Medulla oblongata (tissue), 1 donor: ENCODE results near the gene SELENOK.
"Not testable (repeated sequence)": the region's sequence is repeated elsewhere in the genome, so short reads cannot be mapped to it uniquely, and the experiment has no call there.

Experiments
- DNase-seq: peaks from one replicate; pipeline ENCODE4 v3.0.0-alpha.2; 2015; ENCODE audit errors: extremely low spot score

The SELENOK gene

DNA sequence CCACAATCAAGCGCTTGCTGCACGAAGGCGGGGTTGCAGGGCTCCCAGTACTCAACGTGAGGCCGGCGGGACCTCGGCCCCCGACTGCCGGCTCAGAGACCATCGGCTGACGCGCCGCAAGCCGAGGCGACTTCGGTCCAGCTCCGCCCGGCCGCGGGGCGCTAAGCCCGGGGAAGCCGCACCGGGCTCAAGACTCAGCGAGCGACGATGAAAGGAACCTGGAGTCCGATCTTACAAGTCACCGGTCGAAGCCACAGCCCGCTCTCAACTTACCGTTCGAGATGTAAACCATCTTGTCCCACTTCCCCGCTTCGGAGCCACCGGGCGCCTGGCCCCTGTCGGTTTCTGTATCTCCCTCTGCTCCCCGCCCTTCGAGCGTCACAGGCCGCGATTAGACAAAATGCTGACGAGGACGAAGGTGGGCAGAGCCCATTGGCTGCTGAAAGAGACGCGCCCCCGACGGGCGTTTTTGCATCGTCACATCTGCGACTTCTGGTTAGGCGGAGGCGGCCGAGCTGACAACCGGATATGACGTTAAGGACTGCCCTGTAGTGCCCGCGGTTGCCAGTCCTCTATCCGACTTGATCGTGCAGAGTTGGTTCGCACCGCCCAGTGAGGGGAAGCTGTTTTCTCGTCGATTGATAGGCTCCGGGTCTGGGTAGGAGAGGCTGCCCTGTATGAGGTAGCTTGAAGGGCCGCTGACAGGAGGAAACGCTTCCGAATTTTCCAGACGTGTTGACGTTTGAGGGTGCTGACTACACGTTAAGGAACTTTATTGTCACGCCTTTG lies at the start of gene SELENOK:
SELENOK (minus strand) TSS at position 363 of the 789 bp plus-strand sequence.
- DNase-seq, result peak; percentile 100

- DNase-seq, result no peak
These were observed 49.5 kb upstream of the SELENOK start for GRCh38 chr3:53941184-53941583.

GRCh38 chr3:53940623-53941022 lies 49.0 kb upstream of the SELENOK start:
- DNase-seq, result no peak

DNA sequence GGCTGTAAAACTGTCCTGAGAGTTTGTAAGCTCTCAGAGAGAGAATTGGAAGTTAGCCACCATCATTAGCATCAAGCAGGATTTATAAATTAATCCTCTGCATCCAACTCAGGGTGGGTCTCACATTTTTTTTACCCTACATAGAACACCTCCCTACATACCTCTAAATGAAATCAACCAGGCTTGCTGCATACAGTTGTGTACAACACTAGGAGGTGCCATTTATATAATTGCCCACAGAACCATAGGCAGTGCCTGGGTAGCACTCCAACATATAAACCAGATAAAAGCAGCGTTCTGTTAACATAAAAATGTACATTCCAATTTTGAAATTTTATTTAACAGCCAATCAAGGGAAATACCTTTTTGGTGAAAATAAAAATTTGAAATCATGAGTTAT lies 48.2 kb upstream of the SELENOK start:
- no peak for DNase-seq

- no peak for DNase-seq
These were observed 47.5 kb upstream of the SELENOK start for GRCh38 chr3:53939086-53939582.

- peak; percentile 70 for DNase-seq
These were observed 47.0 kb upstream of the SELENOK start for GRCh38 chr3:53938645-53939044.

GRCh38 chr3:53936347-53936746 lies 44.7 kb upstream of the SELENOK start:
- no peak for DNase-seq

- no peak for DNase-seq
These were observed 43.7 kb upstream of the SELENOK start for GRCh38 chr3:53935283-53935901.

DNA sequence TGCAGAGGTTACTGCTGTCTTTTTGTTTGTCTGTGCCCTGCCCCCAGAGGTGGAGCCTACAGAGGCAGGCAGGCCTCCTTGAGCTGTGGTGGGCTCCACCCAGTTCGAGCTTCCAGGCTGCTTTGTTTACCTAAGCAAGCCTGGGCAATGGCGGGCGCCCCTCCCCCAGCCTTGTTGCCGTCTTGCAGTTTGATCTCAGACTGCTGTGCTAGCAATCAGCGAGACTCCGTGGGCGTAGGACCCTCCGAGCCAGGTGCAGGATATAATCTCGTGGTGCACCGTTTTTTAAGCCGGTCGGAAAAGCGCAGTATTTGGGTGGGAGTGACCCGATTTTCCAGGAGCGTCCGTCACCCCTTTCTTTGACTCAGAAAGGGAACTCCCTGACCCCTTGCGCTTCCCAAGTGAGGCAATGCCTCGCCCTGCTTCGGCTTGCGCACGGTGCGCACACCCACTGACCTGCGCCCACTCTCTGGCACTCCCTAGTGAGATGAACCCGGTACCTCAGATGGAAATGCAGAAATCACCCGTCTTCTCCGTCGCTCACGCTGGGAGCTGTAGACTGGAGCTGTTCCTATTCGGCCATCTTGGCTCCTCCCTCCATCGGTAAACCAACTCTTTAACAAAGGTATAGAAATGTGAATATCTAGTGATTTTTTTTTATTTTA lies 35.7 kb upstream of the SELENOK start:
- not testable (repeated sequence) for DNase-seq

DNA sequence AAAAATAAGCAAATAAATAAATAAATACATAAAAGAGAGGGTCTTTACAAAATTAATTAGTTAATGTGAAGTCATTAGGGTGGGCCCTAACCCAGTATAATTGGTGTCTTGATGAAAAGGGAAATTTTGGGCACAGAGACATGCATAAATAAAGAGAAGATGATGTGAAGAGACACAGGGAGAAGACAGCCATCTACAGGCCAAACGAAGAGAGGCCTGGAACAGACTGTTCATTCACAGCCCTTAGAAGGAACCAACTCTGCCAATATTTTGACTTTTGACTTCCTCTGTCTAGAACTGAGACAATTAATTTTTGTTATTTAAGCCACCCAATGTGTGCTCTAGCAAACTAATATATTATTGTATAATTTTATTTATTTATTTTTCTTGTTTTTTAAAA lies 29.6 kb upstream of the SELENOK start:
- DNase-seq, result no peak

DNA sequence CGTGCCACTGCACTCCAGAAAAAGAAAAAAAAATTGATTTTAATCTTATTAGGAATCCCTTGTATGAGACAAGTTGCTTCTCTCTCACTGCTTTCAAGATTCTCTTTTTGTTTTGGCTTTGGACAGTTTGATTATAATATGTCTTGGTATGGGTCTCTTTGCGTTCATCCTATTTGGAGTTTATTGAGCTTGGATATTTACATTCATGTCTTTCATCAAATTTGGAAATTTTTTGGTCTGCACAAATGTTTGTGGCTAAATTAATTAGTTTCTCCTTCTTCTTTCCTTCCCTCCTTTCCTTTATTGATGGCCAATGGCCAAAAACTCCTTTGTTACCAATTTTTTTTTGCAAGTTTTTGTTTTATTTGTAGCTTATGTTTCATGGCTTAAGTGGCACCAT lies 28.1 kb upstream of the SELENOK start:
- no peak for DNase-seq

- DNase-seq, result no peak
These were observed 21.7 kb upstream of the SELENOK start for GRCh38 chr3:53913401-53913800.

DNA sequence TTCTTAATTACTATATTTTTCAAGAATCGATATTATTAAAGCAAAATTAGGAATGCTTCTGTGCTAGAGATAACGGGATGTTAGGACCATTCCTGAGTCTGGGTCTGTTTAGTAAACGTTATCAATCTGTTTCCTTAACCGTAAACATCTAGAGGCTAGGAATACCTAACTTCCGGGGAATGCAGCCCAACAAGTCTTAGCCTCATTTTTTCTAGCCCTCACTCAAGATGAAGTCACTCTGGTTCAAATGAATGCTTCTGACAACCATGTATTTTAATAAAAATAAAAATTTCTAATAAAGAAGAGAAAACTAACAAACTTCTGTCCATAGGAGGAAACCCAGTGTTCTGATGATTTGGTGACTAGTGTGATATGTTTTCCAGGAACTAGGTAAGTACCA lies 11.1 kb upstream of the SELENOK start:
- DNase-seq, result no peak

- DNase-seq, result no peak
These were observed 10.4 kb upstream of the SELENOK start for GRCh38 chr3:53902067-53902466.

DNA sequence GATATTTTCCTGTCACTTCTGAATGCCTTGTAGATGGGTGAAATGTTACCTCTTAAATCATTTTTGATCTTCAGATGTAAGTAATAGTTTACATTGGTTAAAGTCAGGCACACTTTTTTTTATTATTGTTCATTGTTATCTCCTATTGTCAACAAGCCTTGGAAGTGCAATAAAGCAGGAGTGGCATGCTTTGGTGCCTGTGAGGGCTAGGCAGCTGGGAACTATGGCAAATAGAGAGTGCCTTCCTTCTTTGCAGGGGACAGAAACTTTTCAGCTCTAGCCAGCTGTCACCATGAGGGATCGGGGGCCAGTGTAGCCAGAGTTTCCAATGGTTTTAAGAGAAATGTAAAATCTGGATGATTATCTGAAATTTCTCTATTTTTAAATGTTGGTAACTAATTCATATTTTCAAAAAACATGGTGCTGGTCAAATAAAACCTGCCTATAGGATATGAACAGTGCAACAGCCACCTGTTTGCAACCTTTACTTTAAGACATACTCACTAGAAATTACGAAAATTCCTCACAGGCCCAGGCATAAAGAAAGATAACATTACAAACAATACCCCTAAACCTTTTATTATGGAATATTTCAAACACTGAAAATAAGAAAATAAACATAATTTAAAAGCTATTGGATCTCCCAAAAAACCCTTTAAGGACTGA lies 9.1 kb upstream of the SELENOK start:
- DNase-seq, result no peak

DNA sequence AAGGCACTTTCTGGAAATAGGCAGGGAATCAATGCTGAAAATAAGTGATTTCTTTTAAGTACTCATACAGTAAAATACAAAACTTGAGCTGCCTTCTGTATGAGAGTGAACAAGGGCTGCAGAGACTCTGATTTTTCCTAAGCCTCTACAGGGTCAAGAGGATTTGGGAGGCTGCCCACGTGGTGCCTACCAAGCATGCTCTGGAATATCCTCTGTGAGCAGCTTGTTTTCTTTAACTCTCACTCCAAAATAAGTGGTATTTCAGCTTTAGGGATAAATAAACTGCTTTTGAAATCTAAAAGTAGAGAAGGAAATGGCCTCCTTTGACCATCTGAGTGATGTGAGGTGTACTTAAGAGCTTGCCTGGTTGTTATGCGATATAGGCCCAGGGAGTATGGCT lies 8.1 kb upstream of the SELENOK start:
- DNase-seq, result no peak

GRCh38 chr3:53892286-53892637 lies 603 bp upstream of the SELENOK start:
- DNase-seq, result no peak

GRCh38 chr3:53890726-53891475 lies 758 bp downstream of the SELENOK start:
- DNase-seq, result peak; percentile 23

DNA sequence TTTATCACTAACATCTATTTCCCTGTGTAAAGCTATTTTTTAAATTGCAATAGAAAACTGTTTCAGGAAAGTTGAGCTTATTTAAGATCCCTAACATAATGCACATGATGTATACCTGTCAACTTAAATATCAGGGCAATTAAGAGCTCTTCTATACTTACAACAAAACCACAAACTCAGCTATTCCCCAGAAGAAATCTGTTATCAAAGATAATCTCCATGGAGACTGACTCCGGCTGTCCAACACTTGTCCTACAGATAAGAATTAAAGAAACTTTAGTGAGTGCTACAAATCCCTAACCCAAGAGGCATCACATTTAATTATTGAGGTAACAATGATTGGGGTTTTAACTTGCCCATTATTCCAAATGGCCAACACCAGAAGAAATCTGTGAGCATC lies 3.4 kb downstream of the SELENOK start:
- no peak for DNase-seq

DNA sequence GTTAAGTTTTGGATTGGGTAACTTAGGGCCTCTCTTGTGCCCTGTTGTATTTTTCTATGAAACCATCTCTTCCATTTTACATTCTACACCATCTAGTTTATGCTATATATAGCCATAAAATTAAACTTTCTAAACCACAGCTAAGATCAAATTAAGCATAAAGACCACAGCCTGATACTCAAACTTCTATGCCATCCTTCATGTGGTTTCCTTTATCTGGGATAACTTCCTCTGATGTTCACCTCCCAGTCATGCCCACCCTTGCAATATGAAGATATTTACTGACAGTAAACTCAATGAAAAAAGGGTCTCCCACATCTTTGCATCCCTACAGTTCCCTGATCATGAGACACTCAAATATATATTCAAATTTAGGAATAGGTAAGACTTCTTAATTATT lies 4.2 kb downstream of the SELENOK start:
- no peak for DNase-seq

- peak; percentile 47 for DNase-seq
These were observed 6.4 kb downstream of the SELENOK start for GRCh38 chr3:53885239-53885638.

DNA sequence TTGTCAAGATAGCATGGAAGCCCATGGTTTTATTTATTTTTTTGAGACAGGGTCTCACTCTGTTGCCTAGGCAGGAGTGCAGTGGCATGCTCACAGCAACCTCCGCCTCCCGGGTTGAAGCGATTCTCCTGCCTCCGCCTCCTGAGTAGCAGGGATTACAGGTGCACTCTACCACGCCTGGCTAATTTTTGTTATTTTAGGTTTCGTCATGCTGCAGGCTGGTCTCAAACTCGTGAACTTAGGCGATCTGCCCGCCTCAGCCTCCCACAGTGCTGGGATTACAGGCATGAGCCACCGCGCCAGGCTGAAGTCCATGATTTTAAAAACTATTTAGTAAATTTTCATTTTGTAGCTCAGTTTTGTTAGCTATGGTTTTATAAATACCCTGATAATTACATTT lies 7.0 kb downstream of the SELENOK start:
- no peak for DNase-seq
